Loucy (cell line): ENCODE data around the gene HMX3.

ENCODE experiments used
- H2AFZ ChIP-seq: fragments of 200-600 bp; sonication (generic); 2 replicates; pipeline ENCODE4 v1.6.0; 2016; ENCODE audit warnings: antibody characterized with exemption, mild to moderate bottlenecking, low read length, moderate library complexity
- H3F3A ChIP-seq: fragments of 200-600 bp; 2 replicates; pipeline ENCODE4 v1.6.0; 2016; ENCODE audit warnings: antibody characterized with exemption, low read depth, mild to moderate bottlenecking
- H3K27me3 ChIP-seq: fragments of 200-600 bp; sonication (generic); 2 replicates; pipeline ENCODE4 v1.6.1; 2014; ENCODE audit warnings: low read length, mild to moderate bottlenecking; ENCODE audit not compliant: insufficient read depth, poor library complexity, severe bottlenecking
- H3K36me3 ChIP-seq: fragments of 200-600 bp; sonication (generic); 2 replicates; pipeline ENCODE4 v1.6.1; 2016; ENCODE audit warnings: low read length; ENCODE audit not compliant: insufficient read depth
- H3K4me1 ChIP-seq: fragments of 200-600 bp; sonication (generic); 2 replicates; pipeline ENCODE4 v1.5.1; 2014; ENCODE audit warnings: low read length, mild to moderate bottlenecking; ENCODE audit not compliant: insufficient read depth, poor library complexity, severe bottlenecking
- H3K4me2 ChIP-seq: fragments of 200-600 bp; sonication (generic); 2 replicates; pipeline ENCODE4 v1.6.0; 2014; ENCODE audit warnings: antibody characterized with exemption, low read length, low read depth, mild to moderate bottlenecking; ENCODE audit not compliant: poor library complexity, severe bottlenecking
- H3K4me3 ChIP-seq: fragments of 200-600 bp; sonication (generic); 2 replicates; pipeline ENCODE4 v1.5.1; 2014; ENCODE audit warnings: low read length, mild to moderate bottlenecking, mixed read lengths; ENCODE audit not compliant: poor library complexity, severe bottlenecking
- H3K79me2 ChIP-seq: fragments of 200-600 bp; sonication (generic); 2 replicates; pipeline ENCODE4 v1.6.1; 2014; ENCODE audit warnings: low read length; ENCODE audit not compliant: insufficient read depth
- H3K9ac ChIP-seq: fragments of 200-600 bp; sonication (generic); 2 replicates; pipeline ENCODE4 v1.6.0; 2014; ENCODE audit warnings: mild to moderate bottlenecking, low read depth, low read length, moderate library complexity; ENCODE audit not compliant: poor library complexity, severe bottlenecking
- H3K9me2 ChIP-seq: fragments of 200-600 bp; sonication (generic); replicated peaks from 2 replicates; pipeline ENCODE4 v1.6.1; 2016; ENCODE audit warnings: low read depth, low read length, mixed read lengths
- H3K9me3 ChIP-seq: fragments of 200-600 bp; sonication (generic); 2 replicates; pipeline ENCODE4 v1.6.1; 2014; ENCODE audit warnings: mild to moderate bottlenecking, antibody characterized with exemption, low read length, low read depth; ENCODE audit not compliant: insufficient read depth
- H4K20me1 ChIP-seq: fragments of 200-600 bp; sonication (generic); 2 replicates; pipeline ENCODE4 v1.6.0; 2014; ENCODE audit warnings: antibody characterized with exemption, low read length, mild to moderate bottlenecking; ENCODE audit not compliant: insufficient read depth, poor library complexity, severe bottlenecking
- CTCF ChIP-seq: fragments of 200-600 bp; sonication (generic); conservative IDR thresholded peaks from 2 replicates; pipeline ENCODE4 v1.5.1; 2014; ENCODE audit warnings: mild to moderate bottlenecking, antibody characterized with exemption, low read length
- EZH2phosphoT487 ChIP-seq: fragments of 200-600 bp; IDR thresholded peaks from 2 replicates; pipeline ENCODE4 v1.6.1; 2018; ENCODE audit warnings: antibody characterized with exemption, mild to moderate bottlenecking, moderate library complexity, borderline replicate concordance

HMX3 gene

DNA sequence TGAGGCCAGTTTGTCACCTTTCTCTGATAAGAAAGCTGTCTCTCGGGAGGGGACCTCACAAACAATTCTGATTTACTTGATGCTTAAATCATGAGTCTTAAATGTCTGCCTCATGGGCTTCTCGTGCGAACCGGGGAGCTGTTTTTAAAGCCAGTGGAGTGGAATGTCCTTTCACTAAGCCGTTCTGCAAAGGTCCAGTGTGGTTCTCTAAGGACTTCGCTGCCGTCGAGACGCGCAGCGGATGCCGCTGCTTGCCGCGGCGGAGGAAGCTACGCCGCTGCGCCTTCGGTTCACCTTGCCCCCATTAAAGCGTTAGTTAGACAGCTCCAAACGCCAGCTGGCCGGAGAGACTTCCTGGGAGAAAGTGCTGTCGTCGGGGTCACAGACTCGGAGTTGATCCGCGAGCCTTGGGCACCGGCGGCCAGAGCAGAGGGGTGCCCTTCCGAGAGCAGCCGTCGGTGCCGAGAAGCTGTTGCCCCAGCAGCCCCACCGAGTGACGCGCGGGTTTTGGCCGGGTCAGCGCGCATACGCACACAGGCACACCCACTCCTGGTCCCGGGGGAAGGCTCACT, 1.3 kb upstream of the HMX3 start:
- TF ChIP-seq EZH2phosphoT487 = no peak
- no peak for TF ChIP-seq CTCF
- H4K20me1 ChIP-seq = no peaks in the 10 kb centered on the region

GRCh38 chr10:123134915-123135414, 805 bp upstream of the HMX3 start:
- no peaks in the 10 kb centered on the region for H3K27me3 ChIP-seq
- TF ChIP-seq EZH2phosphoT487 (no peak), CTCF (no peak)
- H3K4me2 ChIP-seq = no peak overlapping the region
- no peak overlapping the region for H2AFZ ChIP-seq
- H3K4me1 ChIP-seq = peaks cover 7% of the 10 kb centered on the region
- no peaks in the 10 kb centered on the region for H3K79me2 ChIP-seq
- H3F3A ChIP-seq = no peaks in the 10 kb centered on the region
- no peak overlapping the region for H3K4me3 ChIP-seq
- H3K36me3 ChIP-seq = no peaks in the 10 kb centered on the region
- H3K9me2 ChIP-seq = no peaks in the 10 kb centered on the region
- H3K9ac ChIP-seq = no peak overlapping the region
- no peaks in the 10 kb centered on the region for H3K9me3 ChIP-seq
- H4K20me1 ChIP-seq = no peaks in the 10 kb centered on the region

More for the DNA sequence above, 1.3 kb upstream of the HMX3 start:
- Histone ChIP-seq H3K9me2 (no peaks in the 10 kb centered on the region), H3K36me3 (no peaks in the 10 kb centered on the region), H3F3A (no peaks in the 10 kb centered on the region), H3K4me1 (peaks cover 7% of the 10 kb centered on the region), H3K27me3 (no peaks in the 10 kb centered on the region), H3K79me2 (no peaks in the 10 kb centered on the region), H3K4me2 (no peak overlapping the region), H3K9me3 (no peaks in the 10 kb centered on the region), H2AFZ (no peak overlapping the region), H3K4me3 (no peak overlapping the region), H3K9ac (no peak overlapping the region)

- no peak overlapping the region for H2AFZ ChIP-seq
- H3K4me1 ChIP-seq = peaks cover 7% of the 10 kb centered on the region
- no peaks in the 10 kb centered on the region for H3F3A ChIP-seq
- no peak for TF ChIP-seq CTCF
- TF ChIP-seq EZH2phosphoT487 = no peak
- H3K9me2 ChIP-seq = no peaks in the 10 kb centered on the region
- no peaks in the 10 kb centered on the region for H3K27me3 ChIP-seq
- no peak overlapping the region for H3K4me2 ChIP-seq
- H3K79me2 ChIP-seq = no peaks in the 10 kb centered on the region
- H3K36me3 ChIP-seq = no peaks in the 10 kb centered on the region
- no peaks in the 10 kb centered on the region for H3K9me3 ChIP-seq
- H3K4me3 ChIP-seq = no peak overlapping the region
- H4K20me1 ChIP-seq = no peaks in the 10 kb centered on the region
- no peak overlapping the region for H3K9ac ChIP-seq
Observed at GRCh38 chr10:123136221-123136805, 543 bp downstream of the HMX3 start.
